HFF-Myc (cell line): ENCODE data around the gene EXOC3L4.

Experiments used
- DNase-seq: peaks from one replicate; pipeline ENCODE4 v3.0.0-alpha.2; 2011; ENCODE audit warnings: low read depth; ENCODE audit errors: extremely low read depth
- H3K4me3 ChIP-seq: replicated peaks from 2 replicates; pipeline ENCODE4 v1.5.1; 2011; ENCODE audit warnings: low read depth, mild to moderate bottlenecking, control low read depth, low read length
- TF ChIP-seq, protein P1 (sequence below): IDR thresholded peaks from 2 replicates; pipeline ENCODE4 v1.5.1; 2012; ENCODE audit warnings: mild to moderate bottlenecking, low read depth, low read length, control low read depth; ENCODE audit errors: missing control alignments

The EXOC3L4 gene

DNA sequence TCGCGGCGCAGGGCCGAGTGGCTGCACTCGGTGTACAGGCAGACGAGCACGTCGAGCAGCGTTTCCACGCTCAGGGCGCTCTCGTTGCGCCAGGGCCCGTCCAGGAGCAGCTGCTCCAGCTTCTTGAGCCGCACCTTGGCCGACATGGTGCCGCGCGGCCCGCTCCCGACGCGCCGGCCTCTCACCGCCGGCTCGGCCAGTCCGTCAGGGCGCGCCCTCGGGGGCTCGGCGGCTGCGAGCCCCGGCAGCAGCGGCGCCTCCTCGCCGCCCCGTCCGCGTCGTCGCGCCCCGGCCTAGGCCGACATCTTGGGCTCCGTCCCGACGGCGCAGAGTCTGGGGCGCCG lies 37.5 kb upstream of the EXOC3L4 start:
- DNase-seq = no peak
- TF ChIP-seq, protein P1, sequence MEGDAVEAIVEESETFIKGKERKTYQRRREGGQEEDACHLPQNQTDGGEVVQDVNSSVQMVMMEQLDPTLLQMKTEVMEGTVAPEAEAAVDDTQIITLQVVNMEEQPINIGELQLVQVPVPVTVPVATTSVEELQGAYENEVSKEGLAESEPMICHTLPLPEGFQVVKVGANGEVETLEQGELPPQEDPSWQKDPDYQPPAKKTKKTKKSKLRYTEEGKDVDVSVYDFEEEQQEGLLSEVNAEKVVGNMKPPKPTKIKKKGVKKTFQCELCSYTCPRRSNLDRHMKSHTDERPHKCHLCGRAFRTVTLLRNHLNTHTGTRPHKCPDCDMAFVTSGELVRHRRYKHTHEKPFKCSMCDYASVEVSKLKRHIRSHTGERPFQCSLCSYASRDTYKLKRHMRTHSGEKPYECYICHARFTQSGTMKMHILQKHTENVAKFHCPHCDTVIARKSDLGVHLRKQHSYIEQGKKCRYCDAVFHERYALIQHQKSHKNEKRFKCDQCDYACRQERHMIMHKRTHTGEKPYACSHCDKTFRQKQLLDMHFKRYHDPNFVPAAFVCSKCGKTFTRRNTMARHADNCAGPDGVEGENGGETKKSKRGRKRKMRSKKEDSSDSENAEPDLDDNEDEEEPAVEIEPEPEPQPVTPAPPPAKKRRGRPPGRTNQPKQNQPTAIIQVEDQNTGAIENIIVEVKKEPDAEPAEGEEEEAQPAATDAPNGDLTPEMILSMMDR = no peak
- H3K4me3 ChIP-seq = peak overlapping the region; percentile 73

DNA sequence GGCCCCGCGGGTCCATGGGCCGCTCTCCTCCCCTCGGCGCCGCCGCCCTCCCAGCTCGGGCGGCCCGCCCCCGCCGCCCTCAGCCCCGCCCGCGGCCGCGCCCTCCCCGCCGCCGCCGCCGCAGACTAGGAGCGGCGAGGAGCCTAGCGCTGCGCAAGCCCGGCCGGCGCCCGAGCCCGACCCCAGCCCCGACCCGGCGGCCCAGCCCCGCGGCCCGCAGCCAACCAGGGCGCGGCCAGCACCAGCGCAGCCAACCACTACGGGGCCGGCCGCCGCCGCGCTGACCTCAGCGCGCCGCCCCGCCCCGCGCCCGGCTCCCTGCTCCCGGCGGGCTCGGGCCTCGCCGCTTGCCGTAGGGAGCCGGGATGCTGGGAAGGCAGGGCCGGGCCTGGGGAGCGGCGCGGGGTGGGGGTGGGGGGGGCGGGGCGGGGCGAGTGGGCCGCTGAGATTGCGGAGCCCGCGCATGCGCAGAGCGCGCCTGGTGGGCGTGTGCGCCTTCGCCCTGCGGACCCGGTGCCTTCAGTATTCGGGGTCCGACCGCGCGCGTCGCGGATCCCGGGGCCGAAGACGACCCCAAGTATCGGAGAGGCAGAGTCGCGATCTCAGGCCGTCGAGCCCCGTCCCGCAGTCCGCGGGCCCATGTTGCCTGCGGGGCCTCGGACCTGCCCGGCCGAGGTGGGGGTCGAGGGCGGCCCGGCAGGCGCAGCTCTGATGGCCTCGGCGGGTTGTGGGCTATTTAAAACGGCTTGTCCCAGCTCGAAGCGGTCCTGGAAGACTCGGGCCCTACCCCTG lies 37.0 kb upstream of the EXOC3L4 start, which contains the start of gene CDC42BPB:
CDC42BPB (minus strand) TSS at position 178 of the 792 bp plus-strand sequence. CDS start 376 bp downstream, outside the sequence.
- DNase-seq = no peak
- H3K4me3 ChIP-seq = peak within 1 kb of the TSS; percentile 86
- TF ChIP-seq, protein P1 = no peak

DNA sequence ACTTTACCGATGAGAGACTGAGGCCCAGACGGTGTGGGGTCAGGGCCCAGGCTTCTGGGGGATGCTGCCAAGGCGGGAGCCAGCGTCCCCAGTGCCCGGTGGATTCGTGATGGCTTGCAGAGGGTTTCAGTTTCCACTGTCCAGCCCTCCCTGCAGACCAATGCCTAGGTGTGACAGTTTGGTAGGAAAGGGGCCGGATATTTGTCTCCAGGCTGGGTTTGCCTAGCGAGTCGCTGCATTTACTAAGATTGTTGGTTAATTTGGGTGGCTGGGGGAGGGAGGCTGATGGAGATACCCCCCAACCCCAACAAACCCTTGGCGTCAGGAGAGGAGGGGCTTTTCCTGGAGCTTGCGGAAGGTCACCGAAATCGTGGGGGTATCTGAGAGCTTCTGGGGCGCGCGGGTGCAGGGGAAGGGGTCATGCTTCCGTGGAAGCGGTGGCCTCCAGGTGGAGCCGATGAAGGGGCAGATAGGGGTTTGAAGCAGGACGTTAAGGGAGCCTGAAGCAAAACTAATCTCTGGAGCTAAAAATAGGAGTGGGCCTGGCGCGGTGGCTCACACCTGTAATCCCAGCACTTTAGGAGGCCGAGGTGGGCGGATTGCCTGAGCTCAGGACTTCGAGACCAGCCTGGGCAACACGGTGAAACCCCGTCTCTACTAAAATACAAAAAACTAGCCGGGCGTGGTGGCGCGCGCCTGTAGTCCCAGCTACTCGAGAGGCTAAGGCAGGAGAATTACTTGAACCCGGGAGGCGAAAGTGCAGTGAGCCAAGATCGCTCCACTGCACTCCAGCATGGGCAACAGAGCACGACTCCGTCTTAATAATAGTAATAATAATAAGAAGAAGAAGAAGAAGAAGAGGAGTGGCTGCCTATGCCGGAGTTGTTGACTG lies 36.1 kb upstream of the EXOC3L4 start:
- no peak for DNase-seq
- TF ChIP-seq, protein P1 = no peak
- peak overlapping the region; percentile 86 for H3K4me3 ChIP-seq

DNA sequence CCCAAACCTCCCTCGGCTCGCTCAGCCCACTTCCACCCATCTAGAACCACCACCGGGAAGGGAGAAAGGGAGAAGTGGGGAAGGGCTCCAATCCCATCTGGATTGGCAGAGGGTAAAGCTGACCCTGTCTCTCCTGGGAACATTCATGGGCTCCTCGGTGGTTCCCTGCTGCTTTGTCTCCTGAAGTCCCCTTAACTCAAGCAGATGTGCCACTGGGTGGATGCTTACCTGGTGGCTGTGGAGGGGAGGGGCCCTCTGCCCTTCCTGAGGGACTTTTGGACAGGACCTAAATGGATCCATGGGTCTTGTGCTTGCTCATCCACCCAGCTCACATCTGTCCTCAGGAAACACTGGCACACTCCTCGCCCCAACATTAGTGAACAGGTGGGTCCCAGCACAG lies 35.0 kb upstream of the EXOC3L4 start:
- no peak for DNase-seq
- no peak overlapping the region for H3K4me3 ChIP-seq
- TF ChIP-seq, protein P1 = no peak

DNA sequence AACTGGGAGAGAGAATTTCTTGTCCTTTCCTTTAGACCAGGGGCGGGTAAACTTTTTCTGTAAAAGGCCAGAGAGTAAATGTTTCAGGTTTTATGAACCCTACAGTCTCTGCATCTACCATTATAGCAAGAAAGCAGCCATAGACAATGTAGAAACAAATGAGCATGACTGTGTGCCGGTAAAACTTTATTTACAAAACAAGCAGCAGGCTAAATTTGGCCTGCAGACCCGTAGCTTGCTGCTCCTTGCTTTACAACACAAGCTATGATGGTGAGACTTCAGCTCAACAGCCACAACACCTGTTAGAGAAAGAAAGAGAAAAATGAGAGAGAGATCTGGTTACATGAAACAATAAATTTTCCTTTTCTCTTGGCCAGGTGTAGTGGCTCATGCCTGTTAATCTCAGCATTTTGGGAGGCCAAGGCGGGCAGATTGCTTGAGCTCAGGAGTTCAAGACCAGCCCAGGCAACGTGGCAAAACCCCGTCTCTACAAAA lies 33.0 kb upstream of the EXOC3L4 start:
- TF ChIP-seq, protein P1 = no peak

DNA sequence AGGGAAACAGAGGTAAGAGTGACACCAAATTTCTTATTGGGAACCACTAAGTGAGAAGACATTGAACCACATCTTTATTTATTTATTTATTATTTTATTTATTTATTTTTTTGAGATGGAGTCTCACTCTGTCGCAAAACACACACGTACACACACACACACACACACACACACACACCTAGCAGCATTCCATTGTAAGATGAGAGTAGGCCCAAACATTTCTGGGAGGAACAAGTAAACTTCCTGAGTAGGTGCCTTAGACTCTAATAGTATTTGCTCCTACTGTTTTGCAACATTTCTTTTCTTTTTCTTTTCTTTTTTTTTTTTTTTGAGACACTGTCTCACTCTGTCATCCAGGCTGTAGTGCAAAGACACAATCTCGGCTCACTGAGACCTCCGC lies 30.1 kb upstream of the EXOC3L4 start:
- TF ChIP-seq, protein P1 = no peak
- no peak overlapping the region for H3K4me3 ChIP-seq
- DNase-seq = no peak

More for the DNA sequence above, 33.0 kb upstream of the EXOC3L4 start:
- DNase-seq = no peak
- H3K4me3 ChIP-seq = no peak overlapping the region
